Trophoblast cell (in vitro differentiated cells and primary cell): ENCODE measurements around the gene SOST.
A peak's percentile ranks its signal among the peaks of the same experiment; 100 is the strongest.
"Not testable (repeated sequence)": the region's sequence is repeated elsewhere in the genome, so short reads cannot be mapped to it uniquely, and the experiment has no call there.

ENCODE experiments used
- DNase-seq, 2 donors: peaks; one replicate each; pipeline ENCODE4 v3.0.0-alpha.2; 2016
- H2AFZ ChIP-seq: 2 replicates; pipeline ENCODE4 v1.6.1; 2013; ENCODE audit warnings: low read length, moderate library complexity, mild to moderate bottlenecking; ENCODE audit not compliant: insufficient read depth, poor library complexity
- H2AK5ac ChIP-seq: 2 replicates; pipeline ENCODE4 v1.6.1; 2013; ENCODE audit warnings: mild to moderate bottlenecking, low read length
- H2BK120ac ChIP-seq: 2 replicates; pipeline ENCODE4 v1.6.1; 2013; ENCODE audit warnings: low read length, mild to moderate bottlenecking, moderate library complexity; ENCODE audit not compliant: insufficient read depth, poor library complexity
- H2BK12ac ChIP-seq: 2 replicates; pipeline ENCODE4 v1.6.1; 2013; ENCODE audit warnings: mild to moderate bottlenecking, low read length, moderate library complexity
- H2BK5ac ChIP-seq: 2 replicates; pipeline ENCODE4 v1.6.1; 2013; ENCODE audit warnings: low read length, low read depth, moderate library complexity, mild to moderate bottlenecking; ENCODE audit not compliant: poor library complexity
- H3K14ac ChIP-seq: 2 replicates; pipeline ENCODE4 v1.6.1; 2013; ENCODE audit warnings: mild to moderate bottlenecking, low read length
- H3K18ac ChIP-seq: 2 replicates; pipeline ENCODE4 v1.6.1; 2013; ENCODE audit warnings: mild to moderate bottlenecking, low read length
- H3K23ac ChIP-seq: 2 replicates; pipeline ENCODE4 v1.6.1; 2013; ENCODE audit warnings: low read length
- H3K27ac ChIP-seq: 2 replicates; pipeline ENCODE4 v1.5.1; 2013; ENCODE audit warnings: low read depth, mild to moderate bottlenecking, inconsistent platforms, low read length, moderate library complexity
- H3K27me3 ChIP-seq: 2 replicates; pipeline ENCODE4 v1.6.1; 2013; ENCODE audit warnings: inconsistent platforms, mild to moderate bottlenecking, low read length, moderate library complexity; ENCODE audit not compliant: insufficient read depth
- H3K36me3 ChIP-seq, 2 experiments: 1 replicate in 1 of 2; 2 replicates in 1 of 2; pipeline ENCODE4 v1.6.1; 2013; ENCODE audit warnings: low read length in 2 of 2, mild to moderate bottlenecking in 2 of 2, moderate library complexity in 1 of 2; ENCODE audit not compliant: insufficient read depth in 2 of 2, control insufficient read depth in 1 of 2
- H3K4ac ChIP-seq: 2 replicates; pipeline ENCODE4 v1.6.1; 2013; ENCODE audit warnings: low read depth, mild to moderate bottlenecking, low read length, moderate library complexity
- H3K4me1 ChIP-seq, 2 experiments: 1 replicate in 1 of 2; 2 replicates in 1 of 2; pipeline ENCODE4 v1.6.1; 2013; ENCODE audit warnings: low read length in 2 of 2, mild to moderate bottlenecking in 2 of 2, moderate library complexity in 1 of 2; ENCODE audit not compliant: insufficient read depth in 2 of 2, control insufficient read depth in 1 of 2
- H3K4me2 ChIP-seq: 2 replicates; pipeline ENCODE4 v1.6.1; 2013; ENCODE audit warnings: inconsistent platforms, mild to moderate bottlenecking, low read length, moderate library complexity
- H3K4me3 ChIP-seq: 2 replicates; pipeline ENCODE4 v1.5.1; 2013; ENCODE audit warnings: mild to moderate bottlenecking, low read depth, low read length, inconsistent platforms
- H3K79me1 ChIP-seq: one replicate; pipeline ENCODE4 v1.6.1; 2013; ENCODE audit warnings: low read length
- H3K79me2 ChIP-seq: 2 replicates; pipeline ENCODE4 v1.6.1; 2013; ENCODE audit warnings: low read length, mild to moderate bottlenecking; ENCODE audit not compliant: control insufficient read depth, insufficient read depth, poor library complexity
- H3K9ac ChIP-seq: 2 replicates; pipeline ENCODE4 v1.6.1; 2013; ENCODE audit warnings: mild to moderate bottlenecking, low read length
- H3K9me3 ChIP-seq: 2 replicates; pipeline ENCODE4 v1.6.1; 2013; ENCODE audit warnings: low read depth, mild to moderate bottlenecking, control low read depth, inconsistent platforms, low read length; ENCODE audit not compliant: insufficient read depth
- H4K12ac ChIP-seq: 2 replicates; pipeline ENCODE4 v1.6.1; 2013; ENCODE audit warnings: low read depth, mild to moderate bottlenecking, low read length, moderate library complexity
- H4K8ac ChIP-seq: 2 replicates; pipeline ENCODE4 v1.6.1; 2013; ENCODE audit warnings: low read depth, mild to moderate bottlenecking, low read length, moderate library complexity
- H4K91ac ChIP-seq: one replicate; pipeline ENCODE4 v1.6.1; 2013; ENCODE audit warnings: low read depth, mild to moderate bottlenecking, low read length, moderate library complexity
- WGBS: extraction: QIAGEN DNeasy Blood & Tissue Kit; methylation state at CpG from one replicate; pipeline ENCODE4 v1.1.7; 2013; ENCODE audit warnings: missing lambda C conversion rate; ENCODE audit not compliant: insufficient read length, insufficient coverage; ENCODE audit errors: extremely low coverage; 5-methylcytosine and 5-hydroxymethylcytosine counted together

Gene SOST

GRCh38 chr17:43792668-43793067 is 34.1 kb upstream of the SOST start:
- not testable (repeated sequence) for H3K4me2 ChIP-seq, H4K91ac ChIP-seq, H2BK12ac ChIP-seq, H3K4me1 ChIP-seq, H2BK120ac ChIP-seq, DNase-seq, H3K23ac ChIP-seq, H4K12ac ChIP-seq, H3K27ac ChIP-seq, H3K14ac ChIP-seq, H3K27me3 ChIP-seq, H2AFZ ChIP-seq, H3K18ac ChIP-seq, H3K79me1 ChIP-seq, H2AK5ac ChIP-seq, H3K9me3 ChIP-seq, H3K4ac ChIP-seq, H3K9ac ChIP-seq, H3K4me3 ChIP-seq, H2BK5ac ChIP-seq, H3K79me2 ChIP-seq, H4K8ac ChIP-seq, H3K36me3 ChIP-seq
- no CpG with 5 or more reads among the region's 4 CpGs for WGBS

GRCh38 chr17:43791589-43791988 is 33.0 kb upstream of the SOST start:
- no peak overlapping the region for H2BK5ac ChIP-seq
- no peak overlapping the region for H3K4ac ChIP-seq
- H4K8ac ChIP-seq: no peak overlapping the region
- H2BK120ac ChIP-seq: no peak overlapping the region
- no peak overlapping the region for H3K27ac ChIP-seq
- H2AFZ ChIP-seq: no peak overlapping the region
- H3K9ac ChIP-seq: no peak overlapping the region
- DNase-seq: peak in 1 of 2 donors; percentile 40
- H3K36me3 ChIP-seq: no peaks in the 10 kb centered on the region
- no peak overlapping the region for H3K4me2 ChIP-seq
- H3K4me1 ChIP-seq: no peaks in the 10 kb centered on the region
- no peaks in the 10 kb centered on the region for H3K79me1 ChIP-seq
- H4K91ac ChIP-seq: no peak overlapping the region
- no peak overlapping the region for H3K14ac ChIP-seq
- no peaks in the 10 kb centered on the region for H3K9me3 ChIP-seq
- H3K27me3 ChIP-seq: no peaks in the 10 kb centered on the region
- H3K23ac ChIP-seq: no peak overlapping the region
- H2BK12ac ChIP-seq: no peak overlapping the region
- WGBS: no CpG with 5 or more reads among the region's 3 CpGs
- H3K18ac ChIP-seq: no peak overlapping the region
- H2AK5ac ChIP-seq: no peak overlapping the region
- no peak overlapping the region for H4K12ac ChIP-seq
- no peak overlapping the region for H3K4me3 ChIP-seq
- H3K79me2 ChIP-seq: no peaks in the 10 kb centered on the region

GRCh38 chr17:43790311-43790940 is 31.8 kb upstream of the SOST start:
- Histone ChIP-seq H3K23ac (no peak overlapping the region), H2BK120ac (no peak overlapping the region), H3K14ac (no peak overlapping the region), H2AFZ (no peak overlapping the region), H4K8ac (no peak overlapping the region), H3K79me2 (no peaks in the 10 kb centered on the region), H4K91ac (no peak overlapping the region), H3K27me3 (no peaks in the 10 kb centered on the region), H3K4ac (no peak overlapping the region), H3K4me1 (no peaks in the 10 kb centered on the region), H2AK5ac (no peak overlapping the region), H3K4me3 (no peak overlapping the region), H3K27ac (no peak overlapping the region), H3K9ac (no peak overlapping the region), H4K12ac (no peak overlapping the region), H3K4me2 (no peak overlapping the region), H3K9me3 (no peaks in the 10 kb centered on the region), H2BK5ac (no peak overlapping the region), H3K36me3 (no peaks in the 10 kb centered on the region), H2BK12ac (no peak overlapping the region), H3K79me1 (no peaks in the 10 kb centered on the region), H3K18ac (no peak overlapping the region)
- WGBS: no CpG with 5 or more reads among the region's 14 CpGs
- DNase-seq: no peak

GRCh38 chr17:43789482-43789881 is 30.9 kb upstream of the SOST start:
- Histone ChIP-seq H2BK5ac (no peak overlapping the region), H4K91ac (no peak overlapping the region), H2BK120ac (no peak overlapping the region), H3K4me2 (no peak overlapping the region), H3K14ac (no peak overlapping the region), H3K18ac (no peak overlapping the region), H4K8ac (no peak overlapping the region), H3K79me1 (no peaks in the 10 kb centered on the region), H3K9ac (no peak overlapping the region), H3K36me3 (no peaks in the 10 kb centered on the region), H3K4me1 (no peaks in the 10 kb centered on the region), H2AFZ (no peak overlapping the region), H4K12ac (no peak overlapping the region), H3K23ac (no peak overlapping the region), H3K9me3 (no peaks in the 10 kb centered on the region), H3K27me3 (no peaks in the 10 kb centered on the region), H3K4me3 (no peak overlapping the region), H2BK12ac (no peak overlapping the region), H2AK5ac (no peak overlapping the region), H3K27ac (no peak overlapping the region), H3K4ac (no peak overlapping the region), H3K79me2 (no peaks in the 10 kb centered on the region)
- no CpG with 5 or more reads among the region's 1 CpG for WGBS
- no peak for DNase-seq
